Neural progenitor cell (in vitro differentiated cells): ENCODE data around the gene GANAB. TPM values are rescaled to one million over a fixed set of nuclear protein-coding genes. Genes with fewer than 3 reads are reported as not detected.

Experiments used
- DNase-seq: peaks from one replicate; pipeline ENCODE4 v3.0.0-alpha.2; 2016; ENCODE audit warnings: low spot score
- H2AFZ ChIP-seq: fragments of 200-600 bp; sonication (generic); replicated peaks from 2 replicates; pipeline ENCODE4 v1.6.1; 2016; ENCODE audit warnings: antibody characterized with exemption
- H3F3A ChIP-seq: fragments of 200-600 bp; sonication (generic); 2 replicates; pipeline ENCODE4 v1.6.1; 2016; ENCODE audit warnings: antibody characterized with exemption, low read depth
- H3K27ac ChIP-seq: fragments of 200-600 bp; sonication (generic); 2 replicates; pipeline ENCODE4 v1.5.1; 2016; ENCODE audit warnings: mild to moderate bottlenecking
- H3K27me3 ChIP-seq: fragments of 200-600 bp; sonication (generic); 2 replicates; pipeline ENCODE4 v1.6.1; 2016; ENCODE audit warnings: mild to moderate bottlenecking, moderate library complexity
- H3K36me3 ChIP-seq: fragments of 200-600 bp; sonication (generic); 2 replicates; pipeline ENCODE4 v1.5.1; 2016
- H3K4me1 ChIP-seq: fragments of 200-600 bp; sonication (generic); 2 replicates; pipeline ENCODE4 v1.6.1; 2016; ENCODE audit warnings: mixed run types
- H3K4me2 ChIP-seq: fragments of 200-600 bp; sonication (generic); 2 replicates; pipeline ENCODE4 v1.6.1; 2016
- H3K4me3 ChIP-seq: fragments of 200-600 bp; sonication (generic); 2 replicates; pipeline ENCODE4 v1.5.1; 2016
- H3K79me2 ChIP-seq: fragments of 200-600 bp; sonication (generic); 2 replicates; pipeline ENCODE4 v1.6.1; 2016; ENCODE audit warnings: low read depth
- H3K9ac ChIP-seq: fragments of 200-600 bp; sonication (generic); 2 replicates; pipeline ENCODE4 v1.6.1; 2016
- H3K9me3 ChIP-seq: fragments of 200-600 bp; sonication (generic); 2 replicates; pipeline ENCODE4 v1.5.1; 2016; ENCODE audit warnings: low read depth
- H4K20me1 ChIP-seq: fragments of 200-600 bp; sonication (generic); 2 replicates; pipeline ENCODE4 v1.6.1; 2016; ENCODE audit warnings: low read depth
- H3K27ac Mint-ChIP-seq: 3 replicates; pipeline ENCODE4 v1.8.0; 2021; ENCODE audit warnings: mixed read lengths
- H3K27me3 Mint-ChIP-seq: 2 replicates; pipeline ENCODE4 v1.8.0; 2022; ENCODE audit warnings: low read depth, mild to moderate bottlenecking, inconsistent platforms, moderate library complexity, mixed read lengths; ENCODE audit not compliant: insufficient read depth
- H3K36me3 Mint-ChIP-seq: 3 replicates; pipeline ENCODE4 v1.8.0; 2021; ENCODE audit warnings: mixed read lengths
- H3K4me1 Mint-ChIP-seq: 3 replicates; pipeline ENCODE4 v1.8.0; 2021; ENCODE audit warnings: mixed read lengths
- H3K4me3 Mint-ChIP-seq: 3 replicates; pipeline ENCODE4 v1.8.0; 2021; ENCODE audit warnings: mild to moderate bottlenecking, moderate library complexity, mixed read lengths
- H3K9me3 Mint-ChIP-seq: 3 replicates; pipeline ENCODE4 v1.8.0; 2020; ENCODE audit warnings: mixed read lengths
- CTCF ChIP-seq: fragments of 200-600 bp; sonication (generic); IDR thresholded peaks from 2 replicates; pipeline ENCODE4 v1.5.1; 2017; ENCODE audit warnings: antibody characterized with exemption, mild to moderate bottlenecking
- EZH2 ChIP-seq: fragments of 200-600 bp; sonication (generic); IDR thresholded peaks from 2 replicates; pipeline ENCODE4 v1.6.1; 2017; ENCODE audit warnings: antibody characterized with exemption, mild to moderate bottlenecking, moderate library complexity
- EZH2phosphoT487 ChIP-seq: fragments of 200-600 bp; sonication (generic); IDR thresholded peaks from 2 replicates; pipeline ENCODE4 v1.6.1; 2017; ENCODE audit warnings: antibody characterized with exemption
- total RNA-seq: library from RNA; depleted of rRNA; stranded (reverse); fragments of >200 nt; gene quantifications from 2 replicates; pipeline ENCODE4 v1.2.3, GENCODE V29; 2015; ENCODE audit warnings: low replicate concordance

GANAB gene
- total RNA-seq, 1 donor from 2014 or later = 202 TPM

DNA sequence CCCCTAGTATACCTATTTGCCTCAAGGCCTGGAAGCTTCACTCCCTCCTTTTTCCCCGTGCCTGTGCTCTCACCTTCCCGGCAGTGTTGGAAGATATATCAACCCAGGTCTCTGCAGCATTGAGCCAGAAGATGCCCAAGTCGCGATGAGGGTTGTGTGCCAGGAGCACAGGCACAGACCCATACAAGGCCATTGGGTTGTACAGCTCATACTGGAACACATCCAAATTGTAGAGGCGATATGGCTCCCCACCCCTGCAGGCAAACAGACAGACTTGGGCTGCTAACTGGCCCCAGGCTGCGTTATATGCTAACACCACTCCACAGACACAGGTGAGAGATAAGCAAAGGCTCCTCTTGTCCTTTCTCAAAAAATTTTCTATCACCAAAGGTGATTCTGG, 13.9 kb downstream of the GANAB start:
- Mint-ChIP-seq H3K4me3 (no peak overlapping the region), H3K9me3 (no peaks in the 10 kb centered on the region), H3K27me3 (no peaks in the 10 kb centered on the region), H3K36me3 (peaks cover 46% of the 10 kb centered on the region), H3K27ac (no peak overlapping the region), H3K4me1 (no peaks in the 10 kb centered on the region)
- H3K4me1 ChIP-seq = no peaks in the 10 kb centered on the region
- H4K20me1 ChIP-seq = no peaks in the 10 kb centered on the region
- no peak overlapping the region for H3K4me3 ChIP-seq
- H3K27ac ChIP-seq = no peak overlapping the region
- no peaks in the 10 kb centered on the region for H3K9me3 ChIP-seq
- no peaks in the 10 kb centered on the region for H3K27me3 ChIP-seq
- H3K79me2 ChIP-seq = no peaks in the 10 kb centered on the region
- peaks cover 12% of the 10 kb centered on the region for H3K36me3 ChIP-seq
- DNase-seq = no peak
- H2AFZ ChIP-seq = no peak overlapping the region
- no peak overlapping the region for H3K4me2 ChIP-seq
- peaks cover 4% of the 10 kb centered on the region for H3F3A ChIP-seq
- no peak overlapping the region for H3K9ac ChIP-seq
- TF ChIP-seq CTCF (no peak), EZH2 (no peak), EZH2phosphoT487 (no peak)

GRCh38 chr11:62627713-62628112, 18.7 kb downstream of the GANAB start:
- Histone ChIP-seq H3K4me3 (no peak overlapping the region), H3K79me2 (no peaks in the 10 kb centered on the region), H3K9ac (no peak overlapping the region), H3K4me1 (no peaks in the 10 kb centered on the region), H3K9me3 (no peaks in the 10 kb centered on the region), H2AFZ (no peak overlapping the region), H4K20me1 (no peaks in the 10 kb centered on the region), H3K27ac (no peak overlapping the region), H3K4me2 (no peak overlapping the region), H3K36me3 (peaks cover 4% of the 10 kb centered on the region), H3F3A (peaks cover 26% of the 10 kb centered on the region), H3K27me3 (no peaks in the 10 kb centered on the region)
- no peaks in the 10 kb centered on the region for H3K4me1 Mint-ChIP-seq
- peaks cover 2% of the 10 kb centered on the region for H3K27me3 Mint-ChIP-seq
- H3K4me3 Mint-ChIP-seq = no peak overlapping the region
- no peaks in the 10 kb centered on the region for H3K9me3 Mint-ChIP-seq
- H3K36me3 Mint-ChIP-seq = peaks cover 45% of the 10 kb centered on the region
- no peak overlapping the region for H3K27ac Mint-ChIP-seq
- no peak for DNase-seq
- TF ChIP-seq EZH2phosphoT487 = no peak

GRCh38 chr11:62622476-62623089, 23.8 kb downstream of the GANAB start:
- Mint-ChIP-seq H3K27me3 (peaks cover 6% of the 10 kb centered on the region), H3K36me3 (peaks cover 20% of the 10 kb centered on the region), H3K4me3 (peak overlapping the region; percentile 78), H3K27ac (peak overlapping the region; percentile 0), H3K4me1 (peaks cover 18% of the 10 kb centered on the region), H3K9me3 (no peaks in the 10 kb centered on the region)
- TF ChIP-seq CTCF (no peak), EZH2 (no peak)
- peaks cover 19% of the 10 kb centered on the region for H3K79me2 ChIP-seq
- peaks cover 52% of the 10 kb centered on the region for H3F3A ChIP-seq
- DNase-seq = peak; percentile 28
- no peak overlapping the region for H3K9ac ChIP-seq
- H3K27ac ChIP-seq = peak overlapping the region; percentile 3
- H3K4me2 ChIP-seq = peak overlapping the region; percentile 88
- no peaks in the 10 kb centered on the region for H3K9me3 ChIP-seq
- H3K36me3 ChIP-seq = no peaks in the 10 kb centered on the region
- no peaks in the 10 kb centered on the region for H4K20me1 ChIP-seq
- peaks cover 5% of the 10 kb centered on the region for H3K4me1 ChIP-seq
- no peak overlapping the region for H2AFZ ChIP-seq
- peak overlapping the region; percentile 76 for H3K4me3 ChIP-seq
- H3K27me3 ChIP-seq = no peaks in the 10 kb centered on the region
